HG02870 (cell line): ENCODE measurements around the gene LGALS13.
"Not testable (repeated sequence)": the region's sequence is repeated elsewhere in the genome, so short reads cannot be mapped to it uniquely, and the experiment has no call there.

Experiments
- ATAC-seq: cut with Tn5 transposase; IDR thresholded peaks from one replicate; pipeline ENCODE4 v1.9.1; 2021; ENCODE audit warnings: mild to moderate bottlenecking, moderate library complexity; ENCODE audit not compliant: unreplicated experiment

LGALS13 gene

GRCh38 chr19:39613597-39613996 is 11.3 kb downstream of the LGALS13 start:
- no peak for ATAC-seq

DNA sequence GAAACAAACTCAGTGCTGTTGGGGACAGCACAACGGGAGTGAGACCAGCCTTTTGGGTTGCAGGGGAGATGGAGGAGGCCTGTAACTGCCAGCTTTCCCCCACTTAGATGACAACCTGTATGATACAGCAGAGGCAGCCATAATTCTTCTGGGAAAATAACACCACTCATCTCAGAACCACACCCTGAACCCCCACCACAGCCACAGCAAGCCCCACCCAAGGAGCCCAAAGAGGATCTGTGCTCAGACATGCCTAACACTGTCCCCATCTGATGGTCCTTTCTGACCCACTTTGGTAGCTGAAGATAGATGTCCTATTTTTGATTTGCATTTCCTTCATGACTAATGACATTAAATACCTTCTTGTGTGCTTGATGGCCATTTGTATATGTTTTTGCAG is 15.4 kb downstream of the LGALS13 start:
- ATAC-seq, result no peak

DNA sequence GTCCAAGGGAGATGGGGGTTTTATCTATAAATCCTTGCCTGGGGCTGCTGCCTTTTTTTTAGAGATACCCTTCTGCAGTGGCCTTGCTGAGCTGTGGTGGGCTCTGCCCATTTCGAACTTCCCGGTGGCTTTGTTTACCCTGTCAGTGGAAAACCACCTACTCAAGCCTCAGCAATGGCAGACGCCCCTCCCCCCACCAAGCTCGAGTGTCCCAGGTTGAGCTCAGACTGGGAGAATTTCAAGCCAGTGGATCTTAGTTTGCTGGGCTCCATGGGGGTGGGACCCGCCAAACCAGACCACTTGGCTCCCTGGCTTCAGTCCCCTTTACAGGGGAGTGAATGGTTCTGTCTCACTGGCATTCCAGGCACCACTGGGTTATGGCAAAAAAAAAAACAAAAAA is 21.6 kb downstream of the LGALS13 start:
- no peak for ATAC-seq

DNA sequence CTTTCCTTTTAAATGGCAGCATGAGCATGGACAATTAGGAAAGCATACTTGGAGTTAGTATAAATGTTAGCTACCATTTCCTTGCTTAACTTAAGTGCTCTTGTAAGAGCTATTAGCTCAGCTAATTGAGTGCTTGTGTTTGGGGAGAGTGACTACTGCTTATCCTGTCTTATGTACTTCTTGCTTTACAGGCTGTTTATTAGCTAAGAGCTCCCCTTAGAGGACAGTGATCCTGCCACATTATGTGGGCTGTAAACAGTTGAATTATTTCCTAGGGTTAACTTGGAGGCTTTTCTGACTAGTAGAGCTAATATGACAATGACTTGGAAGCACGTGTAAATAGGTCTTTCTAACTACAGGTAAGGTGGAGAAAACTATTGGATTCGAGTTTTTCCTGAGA is 25.3 kb downstream of the LGALS13 start:
- ATAC-seq, result not testable (repeated sequence)

- ATAC-seq, result no peak
These were observed 28.9 kb downstream of the LGALS13 start for GRCh38 chr19:39631178-39631577.

DNA sequence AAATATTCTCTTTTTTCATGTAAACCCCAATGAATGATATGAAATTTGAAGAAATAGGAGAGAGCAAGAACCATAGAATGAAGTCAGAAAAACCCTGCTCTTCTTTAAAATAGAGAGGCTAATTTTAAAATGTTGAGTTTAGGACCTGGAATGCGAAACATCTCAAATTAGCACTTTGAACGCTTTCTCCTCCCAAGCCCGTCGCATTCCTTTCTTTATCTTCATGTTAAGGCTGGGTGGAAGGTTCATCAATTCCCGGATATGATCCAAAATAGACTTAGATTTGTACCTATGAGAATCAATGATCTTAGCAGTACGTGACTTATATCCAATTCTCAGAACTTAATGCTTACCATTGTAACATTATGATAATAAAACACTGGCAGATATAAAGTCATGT is 29.3 kb downstream of the LGALS13 start:
- ATAC-seq, result no peak

DNA sequence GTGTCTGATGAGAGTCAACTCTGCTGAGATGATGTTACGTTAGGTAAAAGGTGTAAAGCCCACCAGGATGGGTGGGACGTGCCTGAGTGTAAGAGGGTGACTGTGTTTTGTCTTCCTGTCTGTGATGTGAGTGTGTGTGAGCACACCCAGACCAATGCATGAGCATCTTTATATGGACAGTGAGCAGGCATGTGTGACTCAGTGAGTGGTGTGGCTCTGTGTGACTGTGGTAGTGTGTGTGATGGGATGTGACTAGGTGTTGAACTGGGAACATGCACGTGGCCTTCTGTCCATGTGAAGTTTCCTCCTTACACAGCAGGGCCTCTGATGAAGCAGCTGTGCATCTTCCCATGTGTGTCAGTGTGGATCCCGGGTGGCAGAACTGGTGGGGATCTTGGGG is 35.6 kb downstream of the LGALS13 start:
- ATAC-seq, result no peak

DNA sequence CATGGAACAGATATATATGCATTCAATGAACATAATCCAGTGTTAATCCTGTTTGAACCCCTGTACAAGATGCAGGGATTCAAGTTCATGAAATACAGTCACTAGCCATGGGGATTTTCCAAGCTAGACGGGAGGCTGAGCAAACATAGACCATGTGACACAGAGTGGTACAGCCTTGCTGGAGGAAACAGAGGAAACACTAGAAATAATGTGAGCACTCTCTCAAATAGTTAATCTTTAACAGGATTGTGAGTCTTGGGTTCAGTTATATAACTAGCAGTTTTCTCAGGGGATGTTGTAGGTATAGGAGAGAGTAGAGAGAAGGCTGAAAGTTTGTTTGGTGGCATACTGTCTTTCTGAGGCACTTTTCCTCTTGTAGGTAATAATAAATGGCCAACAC is 39.4 kb downstream of the LGALS13 start:
- ATAC-seq, result no peak

DNA sequence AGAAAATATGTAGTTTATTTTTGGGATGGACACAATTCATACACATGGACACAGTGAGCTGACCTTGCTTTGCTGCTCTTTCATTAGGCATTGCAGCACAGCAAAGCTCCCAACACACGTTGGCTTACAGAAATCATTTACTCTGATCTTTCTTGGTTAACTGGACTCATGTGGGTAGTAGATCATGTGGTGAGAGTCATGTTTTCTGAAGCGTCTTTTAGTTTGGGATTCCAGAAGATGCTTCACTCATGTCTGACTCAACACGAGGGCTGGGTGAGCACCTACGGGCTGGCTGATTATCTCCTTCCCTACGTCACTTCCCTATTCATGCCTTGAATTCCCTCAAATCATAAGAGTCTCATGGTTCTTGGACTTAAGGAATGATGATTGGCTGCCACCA is 41.3 kb downstream of the LGALS13 start:
- ATAC-seq, result no peak

DNA sequence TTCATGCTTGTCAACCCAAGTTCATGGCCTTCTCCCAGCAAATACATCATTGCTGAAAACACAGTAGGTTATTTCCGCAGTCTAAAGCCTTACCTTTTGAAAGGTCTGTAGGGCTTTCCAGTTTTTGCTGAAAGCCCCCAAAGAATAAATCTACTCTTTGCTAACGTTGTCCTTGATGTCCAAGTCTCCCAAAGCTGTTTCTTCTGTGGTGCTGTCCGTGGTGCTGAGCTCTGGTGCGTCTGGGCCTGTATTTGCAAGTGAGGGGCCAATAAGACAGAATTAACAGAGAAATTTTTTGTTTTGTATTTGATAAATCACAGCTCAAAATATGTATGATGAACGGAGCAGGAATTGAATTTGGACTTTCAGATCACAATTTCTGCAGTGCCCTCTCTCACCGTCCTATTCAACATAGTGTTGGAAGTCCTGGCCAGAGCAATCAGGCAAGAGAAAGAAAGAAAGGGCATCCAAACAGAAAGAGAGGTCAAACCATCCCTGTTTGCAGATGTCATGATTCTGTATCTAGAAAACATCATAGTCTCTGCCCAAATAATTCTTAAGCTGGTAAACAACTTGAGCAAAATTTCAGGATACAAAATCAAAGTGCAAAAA is 43.6 kb downstream of the LGALS13 start:
- ATAC-seq, result no peak

- no peak for ATAC-seq
These were observed 45.6 kb downstream of the LGALS13 start for GRCh38 chr19:39647918-39648317.

DNA sequence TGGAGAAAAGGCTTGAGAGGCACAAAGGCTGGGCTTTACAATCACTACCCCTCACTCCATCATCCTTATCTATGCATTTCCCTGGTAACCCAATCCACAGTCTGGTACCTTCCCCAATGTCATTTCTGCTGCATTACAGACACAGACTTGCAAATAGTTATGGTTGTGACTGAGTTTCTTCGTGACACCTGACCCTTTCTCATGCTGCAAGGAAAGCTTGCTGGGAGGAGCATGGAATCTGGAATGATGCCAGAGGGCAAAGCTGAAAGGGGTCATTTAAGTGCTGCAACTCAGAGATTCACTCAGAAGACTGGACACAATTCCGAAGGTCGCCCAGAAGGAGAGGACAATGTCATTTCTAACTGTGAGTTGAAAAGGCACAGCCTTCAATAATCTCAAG is 53.3 kb downstream of the LGALS13 start, which contains the start of gene LGALS16:
Gene LGALS16, plus strand, starts transcription at position 301 of the 400 bp plus-strand sequence. Its CDS starts 49 bp downstream, at position 350.
- no peak for ATAC-seq
